ENCODE data around the gene EGFL7.

The EGFL7 gene

DNA sequence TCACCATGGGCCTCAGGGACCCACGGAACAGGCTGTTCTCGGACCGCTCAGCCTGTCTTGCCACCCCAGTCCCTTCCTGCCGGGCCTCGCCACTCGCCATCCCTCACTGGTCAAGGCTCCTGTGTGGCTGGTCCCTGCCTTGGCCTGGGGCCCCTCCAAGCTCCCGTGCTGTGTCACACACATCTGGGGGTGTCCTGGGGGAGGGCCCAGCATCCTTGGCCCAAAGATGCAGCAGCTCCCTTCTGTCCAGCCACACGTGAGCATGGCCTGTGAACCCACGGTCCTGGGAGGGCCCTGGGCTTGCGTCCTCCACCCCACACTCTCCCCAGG is 425 bp upstream of the EGFL7 start:
- H3K4me1 Mint-ChIP-seq = no peaks in the 10 kb centered on the region
- no peak overlapping the region for H3K4me3 Mint-ChIP-seq
- no peaks in the 10 kb centered on the region for H3K36me3 Mint-ChIP-seq (ENCODE audit: low read depth)
- H3K27me3 Mint-ChIP-seq (ENCODE audit: low read depth) = peaks cover 5% of the 10 kb centered on the region
- no peaks in the 10 kb centered on the region for H3K9me3 Mint-ChIP-seq
- no peak overlapping the region for H3K27ac Mint-ChIP-seq
- TF ChIP-seq, protein P1, sequence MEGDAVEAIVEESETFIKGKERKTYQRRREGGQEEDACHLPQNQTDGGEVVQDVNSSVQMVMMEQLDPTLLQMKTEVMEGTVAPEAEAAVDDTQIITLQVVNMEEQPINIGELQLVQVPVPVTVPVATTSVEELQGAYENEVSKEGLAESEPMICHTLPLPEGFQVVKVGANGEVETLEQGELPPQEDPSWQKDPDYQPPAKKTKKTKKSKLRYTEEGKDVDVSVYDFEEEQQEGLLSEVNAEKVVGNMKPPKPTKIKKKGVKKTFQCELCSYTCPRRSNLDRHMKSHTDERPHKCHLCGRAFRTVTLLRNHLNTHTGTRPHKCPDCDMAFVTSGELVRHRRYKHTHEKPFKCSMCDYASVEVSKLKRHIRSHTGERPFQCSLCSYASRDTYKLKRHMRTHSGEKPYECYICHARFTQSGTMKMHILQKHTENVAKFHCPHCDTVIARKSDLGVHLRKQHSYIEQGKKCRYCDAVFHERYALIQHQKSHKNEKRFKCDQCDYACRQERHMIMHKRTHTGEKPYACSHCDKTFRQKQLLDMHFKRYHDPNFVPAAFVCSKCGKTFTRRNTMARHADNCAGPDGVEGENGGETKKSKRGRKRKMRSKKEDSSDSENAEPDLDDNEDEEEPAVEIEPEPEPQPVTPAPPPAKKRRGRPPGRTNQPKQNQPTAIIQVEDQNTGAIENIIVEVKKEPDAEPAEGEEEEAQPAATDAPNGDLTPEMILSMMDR (IDR thresholded peaks at IDR 0.05; ENCODE audit: unreplicated experiment in 3 of 3) = no peak

DNA sequence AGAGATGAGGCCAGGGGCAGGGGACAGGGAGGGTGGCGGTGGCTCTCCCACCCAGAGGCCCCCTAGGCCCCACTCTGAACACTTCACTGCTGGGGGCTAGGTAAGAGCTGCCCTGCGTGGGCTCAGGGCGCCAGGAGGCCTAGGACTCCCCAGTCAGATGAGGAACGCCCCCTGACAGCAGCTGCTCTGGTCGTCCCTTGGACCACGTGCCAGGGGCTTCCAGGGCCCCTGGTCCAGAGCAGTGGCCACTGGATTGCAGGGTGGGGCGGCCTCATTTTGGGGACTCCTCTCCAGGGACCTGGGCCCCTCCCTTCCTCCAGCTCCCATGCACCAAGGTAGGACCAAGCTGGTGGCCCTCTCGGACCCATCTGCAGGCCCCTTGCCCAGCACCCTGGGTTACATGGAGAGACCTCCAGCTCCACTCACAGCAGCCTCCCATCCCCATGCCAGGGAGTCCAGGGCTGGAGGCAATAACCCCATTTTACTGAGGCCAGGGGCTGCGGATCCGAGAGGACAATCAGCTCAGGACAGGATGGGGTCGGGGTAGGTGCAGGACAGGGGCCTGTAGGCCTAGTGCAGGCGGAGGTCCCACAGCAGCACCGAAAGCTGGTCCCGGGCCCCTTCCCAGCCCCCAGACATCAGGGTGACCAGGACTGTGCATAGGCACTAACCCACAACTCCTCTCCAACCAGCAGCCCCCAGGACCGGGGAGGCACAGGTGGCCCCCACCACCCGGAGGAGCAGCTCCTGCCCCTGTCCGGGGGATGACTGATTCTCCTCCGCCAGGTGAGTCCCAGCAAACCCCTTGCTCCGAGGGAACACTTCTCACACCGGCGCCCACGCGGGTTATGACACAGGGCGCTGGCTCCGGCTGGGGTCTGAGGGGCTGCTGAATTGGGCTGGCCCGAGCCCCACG is 1.5 kb downstream of the EGFL7 start:
- no peaks in the 10 kb centered on the region for H3K9me3 Mint-ChIP-seq
- no peaks in the 10 kb centered on the region for H3K36me3 Mint-ChIP-seq (ENCODE audit: low read depth)
- TF ChIP-seq, protein P1 (IDR thresholded peaks at IDR 0.05; ENCODE audit: unreplicated experiment in 3 of 3) = no peak
- no peaks in the 10 kb centered on the region for H3K4me1 Mint-ChIP-seq
- H3K27me3 Mint-ChIP-seq (ENCODE audit: low read depth) = no peaks in the 10 kb centered on the region
- H3K4me3 Mint-ChIP-seq = peak overlapping the region; percentile 72 to 83 (median 76)
- no peak overlapping the region for H3K27ac Mint-ChIP-seq

DNA sequence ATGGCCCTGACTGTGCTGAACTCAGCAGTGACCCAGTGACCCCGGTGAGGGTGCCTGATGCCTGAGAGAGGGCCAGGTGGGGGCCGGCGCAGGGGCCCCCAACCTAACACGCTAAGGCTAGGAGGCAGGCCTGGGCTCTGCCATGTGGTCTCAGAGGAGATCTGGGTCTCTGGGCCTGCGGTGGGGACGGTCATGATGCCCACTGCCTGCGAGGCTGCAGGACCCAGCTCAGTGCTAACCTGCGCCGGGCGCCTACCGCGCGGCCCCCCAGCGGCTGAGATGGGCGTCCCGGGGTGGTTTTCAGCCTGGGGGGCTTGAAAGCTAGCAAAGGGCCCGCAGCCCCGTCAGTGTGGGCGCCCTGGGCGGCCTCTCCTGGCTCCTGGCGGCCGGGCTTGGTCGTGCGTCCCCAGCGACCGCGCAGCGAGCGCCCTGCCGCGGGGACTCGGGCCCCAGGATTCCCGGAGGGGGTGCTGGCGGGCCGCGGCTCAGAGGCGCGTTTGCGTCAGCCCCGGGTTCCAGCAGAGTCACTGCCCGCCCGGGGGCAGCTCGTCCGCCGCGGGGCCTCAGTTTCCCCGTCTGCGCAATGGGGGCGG is 2.5 kb downstream of the EGFL7 start:
- TF ChIP-seq, protein P1 (IDR thresholded peaks at IDR 0.05; ENCODE audit: unreplicated experiment in 3 of 3) = peak; percentile 24 to 40 (median 31)
- Mint-ChIP-seq H3K27me3 (ENCODE audit: low read depth) (no peaks in the 10 kb centered on the region), H3K4me1 (no peaks in the 10 kb centered on the region), H3K9me3 (no peaks in the 10 kb centered on the region), H3K27ac (no peak overlapping the region), H3K36me3 (ENCODE audit: low read depth) (no peaks in the 10 kb centered on the region), H3K4me3 (peak overlapping the region; percentile 72 to 83 (median 76))

DNA sequence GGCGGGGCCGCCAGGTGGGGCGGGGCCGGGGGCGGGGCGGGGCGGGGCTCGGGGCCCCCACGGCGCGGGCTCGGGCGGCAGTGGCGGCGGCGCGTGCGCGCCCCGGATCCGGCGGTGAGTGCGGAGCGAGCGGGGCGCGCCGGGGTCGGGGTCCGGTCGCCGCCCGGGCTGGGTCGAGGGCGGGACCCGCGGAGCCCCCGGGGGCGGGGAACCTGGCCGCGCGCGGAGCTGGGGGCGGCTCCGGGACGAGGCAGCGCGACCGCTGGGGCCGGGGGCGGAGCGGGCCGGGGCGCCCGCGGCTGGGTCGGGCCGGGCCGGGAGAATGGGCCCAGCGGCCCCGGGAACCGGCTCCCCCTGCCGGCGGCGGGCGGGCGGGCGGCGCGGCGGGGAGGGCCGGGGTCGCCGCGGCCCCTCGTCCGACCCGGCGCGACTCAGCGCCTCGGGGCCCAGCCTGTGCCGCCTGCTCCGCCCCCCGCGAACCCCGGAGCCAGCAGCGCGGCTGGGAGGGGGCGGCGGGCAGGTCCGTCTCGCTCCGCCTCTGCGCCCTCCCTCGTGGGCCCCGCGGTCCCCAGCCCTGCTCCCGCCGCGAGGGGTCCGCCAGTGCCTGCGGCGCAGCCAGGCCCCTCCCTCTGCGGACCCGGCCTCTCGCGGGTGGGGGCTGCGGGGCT is 3.1 kb downstream of the EGFL7 start:
- no peaks in the 10 kb centered on the region for H3K36me3 Mint-ChIP-seq (ENCODE audit: low read depth)
- H3K4me1 Mint-ChIP-seq = no peaks in the 10 kb centered on the region
- TF ChIP-seq, protein P1 (IDR thresholded peaks at IDR 0.05; ENCODE audit: unreplicated experiment in 3 of 3) = no peak
- H3K4me3 Mint-ChIP-seq = no peak overlapping the region
- H3K27me3 Mint-ChIP-seq (ENCODE audit: low read depth) = no peaks in the 10 kb centered on the region
- no peaks in the 10 kb centered on the region for H3K9me3 Mint-ChIP-seq
- H3K27ac Mint-ChIP-seq = no peak overlapping the region

DNA sequence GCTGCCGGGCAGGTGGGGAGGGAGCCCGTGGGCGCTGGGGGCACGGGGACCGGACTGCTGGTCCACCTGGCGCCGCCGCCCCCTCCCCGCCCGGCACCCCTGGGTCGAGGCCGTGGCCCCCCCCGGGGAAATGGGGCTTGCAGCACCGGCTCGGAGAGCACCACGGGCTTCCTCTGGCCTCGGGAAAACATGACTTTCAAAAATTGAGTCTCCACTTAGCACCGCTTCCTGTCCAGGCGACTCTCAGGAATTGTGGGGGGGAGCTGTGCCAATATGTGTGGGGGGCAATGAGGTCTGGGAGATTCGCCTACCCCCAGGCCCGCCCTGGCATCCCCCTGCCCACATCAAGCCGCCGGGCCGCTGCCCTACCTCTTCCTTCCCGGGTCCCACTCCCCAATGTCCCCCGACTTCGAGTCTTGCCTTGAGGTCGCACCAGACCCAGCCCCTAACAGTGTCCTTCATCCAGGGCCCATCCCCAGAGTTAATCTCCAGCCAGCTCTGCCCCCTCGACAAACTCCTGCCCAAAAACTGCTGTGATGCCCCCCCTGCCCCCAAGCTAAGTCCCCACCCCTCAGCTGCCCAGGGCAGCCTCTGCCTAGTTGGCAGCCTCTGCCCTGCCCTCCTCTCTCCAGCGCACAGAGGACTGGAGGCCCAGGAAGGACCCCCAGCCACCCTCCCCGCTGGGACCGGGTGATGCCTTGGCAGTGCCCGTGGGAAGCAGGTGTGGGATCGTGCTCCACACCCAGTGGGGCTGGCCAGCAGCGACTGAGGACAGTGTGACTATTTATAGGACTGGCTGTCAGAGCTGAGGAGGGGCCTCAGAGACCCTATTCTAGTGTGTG is 3.9 kb downstream of the EGFL7 start:
- H3K27me3 Mint-ChIP-seq (ENCODE audit: low read depth) = no peaks in the 10 kb centered on the region
- peak overlapping the region in 1 of 3 experiments; percentile 51 for H3K27ac Mint-ChIP-seq
- no peaks in the 10 kb centered on the region for H3K36me3 Mint-ChIP-seq (ENCODE audit: low read depth)
- TF ChIP-seq, protein P1 (IDR thresholded peaks at IDR 0.05; ENCODE audit: unreplicated experiment in 3 of 3) = no peak
- no peaks in the 10 kb centered on the region for H3K9me3 Mint-ChIP-seq
- peak overlapping the region; percentile 69 to 78 (median 73) for H3K4me3 Mint-ChIP-seq
- no peaks in the 10 kb centered on the region for H3K4me1 Mint-ChIP-seq

Data from nephron (organoid).